GM19463 (cell line): ENCODE measurements around the gene WIPF2.

Experiments used
- ATAC-seq: cut with Tn5 transposase; IDR thresholded peaks from one replicate; pipeline ENCODE4 v1.9.1; 2021; ENCODE audit warnings: mild to moderate bottlenecking, moderate library complexity; ENCODE audit not compliant: unreplicated experiment

The WIPF2 gene

DNA sequence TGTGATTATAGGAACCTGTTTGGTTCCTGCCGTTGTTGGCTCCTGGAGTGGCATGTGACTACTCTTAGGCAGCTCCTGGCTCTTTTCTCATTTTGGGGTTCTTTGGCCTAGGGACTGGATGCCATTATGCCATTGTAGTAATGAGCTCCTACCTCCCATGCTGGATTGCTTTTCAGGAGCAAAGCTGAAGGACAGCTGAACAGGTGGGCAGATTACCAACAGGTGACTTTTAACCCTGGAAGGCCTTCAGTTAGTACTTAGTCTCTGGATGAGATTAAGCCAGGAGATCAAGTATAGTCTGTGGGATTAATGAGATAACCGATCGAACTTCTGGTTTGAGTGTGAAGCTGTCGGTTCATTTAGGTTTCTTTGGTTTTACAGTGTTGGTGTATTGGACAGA, 25.2 kb downstream of the WIPF2 start:
- ATAC-seq, result no peak

DNA sequence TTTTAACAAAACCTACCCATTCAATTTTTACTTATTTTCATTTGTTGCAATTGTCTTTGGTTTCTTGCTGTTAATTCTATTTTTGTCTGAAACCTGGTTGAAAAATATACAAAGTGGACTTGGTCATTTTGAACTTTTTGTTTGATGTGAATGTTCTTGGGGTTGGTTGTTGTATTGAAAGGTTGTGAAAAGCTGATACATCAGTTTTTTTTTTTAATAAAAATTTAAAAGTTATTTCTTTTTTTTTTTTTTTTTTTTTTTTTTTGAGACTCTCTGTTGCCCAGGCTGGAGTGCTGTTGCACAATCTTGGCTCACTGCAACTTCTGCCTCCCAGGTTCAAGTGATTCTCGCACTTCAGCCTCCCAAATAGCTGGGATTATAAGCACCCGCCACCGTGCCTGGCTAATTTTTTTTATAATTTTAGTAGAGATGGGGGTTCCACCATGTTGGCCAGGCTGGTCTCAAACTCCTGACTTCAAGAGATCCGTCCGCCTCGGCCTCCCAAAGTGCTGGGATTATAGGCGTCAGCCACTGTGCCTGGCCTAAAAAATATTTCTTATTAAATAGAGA, 28.9 kb downstream of the WIPF2 start:
- no peak for ATAC-seq

DNA sequence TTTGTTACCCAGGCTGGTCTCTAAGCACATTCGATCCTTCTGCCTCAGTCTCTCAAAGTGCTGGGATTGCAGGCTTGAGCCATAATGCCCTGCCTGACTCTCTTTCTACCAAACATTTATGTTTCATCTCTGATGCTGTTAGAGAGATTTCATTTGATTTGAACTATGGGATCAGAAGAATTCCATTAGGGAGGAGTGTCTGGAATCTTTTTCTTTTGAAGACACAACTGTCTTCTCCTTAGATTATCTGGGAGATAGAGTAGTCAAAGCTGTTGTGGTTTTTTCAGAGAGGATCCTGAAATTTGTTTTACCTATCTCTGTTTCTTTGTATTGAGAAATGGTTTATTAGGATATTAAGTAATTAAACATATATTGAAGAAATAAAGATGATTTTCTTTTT, 29.4 kb downstream of the WIPF2 start:
- no peak for ATAC-seq

DNA sequence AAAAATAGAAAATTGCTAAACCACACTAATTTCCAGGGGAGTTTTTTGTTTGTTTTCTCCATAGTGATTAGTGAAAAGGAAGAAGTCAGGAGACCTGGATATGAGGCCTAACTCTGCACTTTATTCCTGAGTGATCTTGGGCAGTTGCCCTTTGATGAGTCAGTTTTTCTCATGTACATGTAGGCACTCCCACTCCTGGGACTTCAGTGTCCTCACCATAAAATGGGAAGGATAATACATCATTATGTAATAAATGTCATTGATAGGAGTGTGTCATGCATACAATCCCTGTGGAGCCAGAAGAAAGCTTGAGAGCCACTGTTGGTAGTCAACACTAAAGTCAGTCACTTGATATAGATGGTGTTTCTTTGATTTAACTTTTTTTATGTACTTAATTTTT, 32.5 kb downstream of the WIPF2 start:
- ATAC-seq, result no peak

DNA sequence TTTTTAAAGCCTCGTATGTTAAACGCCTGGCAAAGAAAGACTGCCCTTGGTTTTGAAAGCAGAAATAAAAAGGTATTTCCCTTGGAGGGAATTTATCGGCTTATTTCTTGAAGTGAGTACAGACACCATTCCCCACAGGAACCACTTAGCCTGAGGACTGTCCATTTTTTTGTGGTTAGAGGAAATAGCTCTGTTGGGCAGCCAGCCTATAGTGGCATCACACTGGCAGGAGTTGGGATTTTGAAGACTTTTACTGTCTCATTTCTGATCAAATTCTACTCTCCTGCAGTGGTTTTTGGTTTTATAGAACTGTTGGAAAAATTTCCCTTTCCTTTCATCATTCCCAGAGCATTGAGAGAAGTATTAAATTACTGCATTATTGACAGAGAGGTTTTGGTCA, 34.5 kb downstream of the WIPF2 start:
- no peak for ATAC-seq

DNA sequence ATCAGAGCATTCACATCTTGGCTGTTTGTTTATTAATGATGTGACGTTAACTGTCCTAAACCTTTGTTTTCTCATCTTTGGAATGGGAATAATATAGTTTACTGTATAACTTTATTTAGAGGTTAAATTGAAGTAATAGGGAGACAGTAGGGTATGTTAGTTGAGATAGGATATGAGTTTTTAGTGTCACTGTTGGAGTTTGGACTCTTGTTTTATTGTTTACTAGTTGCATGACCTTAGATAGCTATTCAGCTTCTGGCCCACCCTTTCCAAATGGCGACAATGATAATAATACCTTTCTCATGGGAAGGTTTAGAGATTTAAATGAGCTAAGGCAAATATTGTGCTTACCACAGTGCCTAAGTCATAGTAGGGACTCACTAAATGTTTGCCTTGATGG, 40.4 kb downstream of the WIPF2 start:
- ATAC-seq, result no peak

DNA sequence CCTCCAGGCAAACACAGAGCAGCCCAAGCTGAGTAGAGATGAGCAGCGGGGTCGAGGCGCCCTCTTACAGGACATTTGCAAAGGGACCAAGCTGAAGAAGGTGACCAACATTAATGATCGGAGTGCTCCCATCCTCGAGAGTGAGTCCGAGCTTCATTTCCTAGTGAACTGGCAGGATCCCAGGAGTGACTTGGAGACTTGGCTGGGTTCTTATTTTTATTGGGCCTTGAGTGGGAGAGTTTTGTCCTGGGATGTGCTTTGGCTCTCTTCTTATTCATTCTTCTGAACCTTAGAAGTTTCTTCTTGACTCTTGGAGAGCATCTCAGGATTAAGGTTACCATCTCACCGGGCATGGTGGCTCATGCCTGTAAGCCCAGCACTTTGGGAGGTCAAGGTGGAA, 41.4 kb downstream of the WIPF2 start:
- ATAC-seq, result no peak

DNA sequence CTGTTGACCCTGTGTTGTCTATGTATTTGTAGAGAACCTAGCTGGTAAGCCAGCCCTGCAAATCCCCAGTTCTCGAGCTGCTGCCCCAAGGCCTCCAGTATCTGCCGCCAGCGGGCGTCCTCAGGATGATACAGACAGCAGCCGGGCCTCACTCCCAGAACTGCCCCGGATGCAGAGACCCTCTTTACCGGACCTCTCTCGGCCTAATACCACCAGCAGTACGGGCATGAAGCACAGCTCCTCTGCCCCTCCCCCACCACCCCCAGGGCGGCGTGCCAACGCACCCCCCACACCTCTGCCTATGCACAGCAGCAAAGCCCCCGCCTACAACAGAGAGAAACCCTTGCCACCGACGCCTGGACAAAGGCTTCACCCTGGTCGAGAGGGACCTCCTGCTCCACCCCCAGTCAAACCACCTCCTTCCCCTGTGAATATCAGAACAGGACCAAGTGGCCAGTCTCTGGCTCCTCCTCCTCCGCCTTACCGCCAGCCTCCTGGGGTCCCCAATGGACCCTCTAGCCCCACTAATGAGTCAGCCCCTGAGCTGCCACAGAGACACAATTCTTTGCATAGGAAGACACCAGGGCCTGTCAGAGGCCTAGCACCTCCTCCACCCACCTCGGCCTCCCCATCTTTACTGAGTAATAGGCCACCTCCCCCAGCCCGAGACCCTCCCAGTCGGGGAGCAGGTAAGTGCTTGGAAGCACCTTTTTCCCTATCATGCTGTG, 45.5 kb downstream of the WIPF2 start:
- ATAC-seq, result no peak

DNA sequence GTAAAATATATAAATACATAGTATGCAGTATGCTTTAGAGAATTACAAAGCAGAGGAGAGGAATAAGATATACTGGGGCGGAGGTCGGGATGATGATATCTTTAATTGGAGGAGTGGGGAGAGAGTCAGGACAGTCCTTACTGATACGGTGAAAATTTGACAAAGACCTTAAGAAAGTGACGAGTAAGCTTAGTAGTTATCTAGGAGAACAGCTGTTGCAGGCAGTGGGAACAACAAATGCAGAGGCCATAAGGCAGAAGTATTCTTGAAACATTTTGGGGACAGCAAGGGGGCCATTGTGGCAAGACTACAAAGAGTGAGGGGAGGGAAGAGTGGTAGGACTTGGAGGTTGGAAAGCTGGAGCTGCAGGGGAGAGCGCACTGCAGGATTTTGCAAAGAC, 46.2 kb downstream of the WIPF2 start:
- no peak for ATAC-seq

DNA sequence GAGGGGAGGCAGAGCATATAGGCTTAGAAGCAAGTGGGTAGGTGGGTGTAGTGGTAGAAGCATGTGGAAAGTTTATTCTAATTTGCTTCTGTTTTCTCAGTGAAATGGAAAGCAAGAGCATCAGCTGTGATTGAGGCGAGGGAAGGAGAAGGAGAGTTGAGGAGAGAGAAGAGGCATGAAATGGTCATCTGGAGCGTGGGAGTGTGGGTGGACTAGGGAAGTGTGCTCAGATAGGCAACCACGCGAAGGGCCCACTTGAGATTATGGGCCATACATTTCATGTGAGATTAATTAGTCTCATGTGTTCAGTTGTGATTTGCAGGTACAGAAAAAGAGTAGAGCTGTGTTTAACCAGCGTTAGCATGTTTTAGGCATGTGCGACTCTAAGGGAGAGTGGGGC, 47.8 kb downstream of the WIPF2 start:
- ATAC-seq, result no peak

DNA sequence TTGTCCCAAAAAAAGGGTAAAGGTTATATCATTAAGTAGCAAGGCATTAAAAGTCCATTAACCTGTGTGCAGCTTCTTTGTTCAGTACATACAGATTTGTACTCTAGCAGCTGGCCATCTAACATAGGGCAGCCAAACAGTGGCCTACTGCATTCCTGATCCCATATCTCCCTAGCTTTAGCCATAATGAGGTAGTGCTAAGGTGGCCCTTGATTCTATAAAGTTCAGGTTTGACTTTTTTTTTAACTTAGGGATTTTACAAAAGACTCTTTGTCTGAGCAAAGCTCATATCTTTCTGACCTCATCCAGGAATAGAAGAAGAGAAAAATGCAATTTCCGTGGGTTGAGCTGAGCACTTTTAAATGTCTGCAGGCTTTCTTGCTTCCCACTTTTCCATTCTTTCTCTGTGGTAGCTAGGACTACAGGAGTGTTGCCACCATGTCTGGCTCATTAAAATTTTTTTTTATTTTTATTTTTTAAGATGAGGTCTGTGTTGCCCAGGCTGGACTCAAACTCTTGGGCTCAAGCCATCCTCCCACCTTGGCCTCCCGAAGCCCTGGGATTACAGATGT, 49.1 kb downstream of the WIPF2 start:
- no peak for ATAC-seq

DNA sequence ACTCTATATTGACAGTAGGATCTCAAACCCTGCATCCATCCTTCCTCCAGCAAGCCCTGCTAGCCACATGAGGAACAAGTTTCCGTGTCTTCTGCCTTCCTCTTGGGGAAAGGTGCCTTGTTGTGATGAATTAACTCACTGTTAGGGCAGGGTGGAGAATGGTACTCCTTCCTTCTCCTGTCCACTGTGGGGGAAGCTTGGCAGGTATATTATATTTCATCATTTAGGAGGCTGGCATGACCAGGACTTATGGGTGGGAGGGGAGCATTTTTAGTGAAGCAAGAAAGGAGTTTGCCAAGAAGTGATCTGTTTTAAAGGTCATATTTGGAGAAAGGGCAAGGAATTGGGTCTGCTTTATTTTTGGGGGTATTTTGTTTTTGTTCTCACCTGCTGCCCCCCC, 59.3 kb downstream of the WIPF2 start:
- ATAC-seq, result no peak

DNA sequence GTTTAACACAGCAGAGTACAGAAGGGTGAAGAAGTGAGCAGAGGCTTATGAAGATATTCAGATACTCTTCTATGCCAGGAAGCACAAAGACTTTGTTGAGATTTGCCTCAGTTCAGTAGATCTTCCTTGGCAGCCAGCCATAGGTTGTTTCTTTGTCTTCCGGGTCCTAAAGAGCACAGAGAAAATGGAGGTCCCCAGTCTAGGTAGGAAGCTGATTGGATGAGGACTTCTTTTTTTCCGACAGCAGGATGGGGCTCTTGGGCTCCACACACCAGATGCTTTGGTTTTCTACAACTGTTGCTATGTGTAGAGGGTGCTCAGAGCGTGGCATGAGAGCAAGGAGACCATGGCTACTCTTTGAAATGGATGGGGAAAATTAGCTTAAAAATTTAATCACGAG, 60.3 kb downstream of the WIPF2 start:
- ATAC-seq, result no peak

DNA sequence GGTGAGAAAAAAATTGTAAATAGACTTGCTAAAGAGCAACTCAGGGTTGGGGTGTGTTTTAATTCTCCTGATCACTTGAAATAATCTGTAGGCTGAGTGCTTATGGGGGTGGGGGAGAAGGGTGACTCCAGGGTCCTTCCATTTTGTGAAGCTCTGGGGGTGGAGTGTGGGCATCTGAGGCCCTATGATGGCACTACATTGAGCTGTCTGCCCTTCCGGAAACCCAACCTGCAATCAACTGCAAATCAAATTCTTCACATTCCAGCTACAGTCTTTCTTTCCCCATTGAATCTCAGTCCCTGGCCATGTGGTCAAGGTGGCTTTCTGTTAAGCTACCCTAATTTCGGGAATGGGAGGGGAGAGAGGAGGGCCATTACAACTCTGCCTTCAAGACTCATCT, 62.6 kb downstream of the WIPF2 start:
- no peak for ATAC-seq

DNA sequence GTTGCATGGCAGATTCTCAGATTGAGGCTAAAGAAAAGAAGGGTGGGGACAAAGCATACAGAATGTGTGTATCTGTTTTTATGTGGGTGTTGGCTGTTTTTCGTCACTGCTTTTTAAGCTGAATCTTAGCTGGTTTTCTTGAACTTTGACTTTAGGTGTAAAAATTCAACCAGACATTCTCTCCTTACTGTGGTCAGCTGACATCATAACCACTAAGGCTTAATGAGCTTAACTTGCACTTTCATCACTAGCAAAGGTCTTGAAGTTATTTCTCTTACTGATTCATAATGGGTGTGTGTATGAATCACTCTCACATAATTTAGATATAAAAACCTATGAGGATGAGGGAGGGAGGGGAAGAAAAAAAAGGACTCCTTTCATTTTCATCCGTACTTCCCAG, 64.6 kb downstream of the WIPF2 start:
- ATAC-seq, result no peak

DNA sequence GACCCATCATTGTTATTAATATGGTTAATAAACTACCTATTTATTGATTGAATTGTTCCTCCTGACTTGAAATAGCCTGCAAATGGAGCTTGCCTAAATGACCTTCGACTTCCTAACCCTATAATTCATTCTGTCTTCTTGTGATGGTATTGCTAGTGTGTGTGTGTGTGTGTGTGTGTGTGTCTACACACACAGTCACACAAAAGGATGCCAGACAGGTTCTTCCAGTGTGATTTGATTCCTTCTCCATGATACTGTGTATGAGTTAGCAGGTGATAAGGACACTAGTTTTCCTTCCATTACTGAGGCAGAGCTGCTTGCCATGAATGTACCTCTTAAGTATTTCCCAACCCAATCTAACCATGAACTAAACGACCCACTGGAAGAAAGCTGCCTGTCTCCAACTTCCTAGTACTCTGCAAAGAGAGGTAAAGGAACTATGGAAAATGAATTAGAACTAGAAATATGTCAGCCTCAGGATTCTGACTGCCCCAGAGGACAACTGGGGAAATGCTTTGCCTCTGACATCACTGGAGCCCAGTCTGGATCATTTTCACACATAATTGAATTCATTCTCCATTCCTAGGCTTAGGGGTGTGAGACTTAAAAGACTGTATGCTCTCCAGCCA, 65.1 kb downstream of the WIPF2 start:
- ATAC-seq, result no peak

DNA sequence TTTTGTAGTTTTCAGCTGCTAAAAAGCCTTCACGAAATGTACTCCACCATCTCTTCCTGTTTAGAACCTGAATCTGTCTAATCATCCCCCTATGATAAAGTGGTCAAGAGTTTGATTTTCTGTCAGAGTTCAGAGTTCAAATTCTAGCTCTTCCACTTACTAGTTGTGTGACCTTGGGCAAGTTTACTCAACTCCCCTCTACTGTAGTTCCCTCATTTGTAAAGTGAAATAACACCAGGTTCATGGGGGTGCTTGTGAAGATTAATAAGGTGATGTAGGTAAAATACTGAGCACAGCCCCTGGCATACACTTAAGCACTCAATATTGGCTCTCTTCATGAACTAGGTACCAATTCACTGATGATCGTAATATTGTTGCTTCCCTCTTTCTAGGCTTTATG, 67.4 kb downstream of the WIPF2 start:
- no peak for ATAC-seq

DNA sequence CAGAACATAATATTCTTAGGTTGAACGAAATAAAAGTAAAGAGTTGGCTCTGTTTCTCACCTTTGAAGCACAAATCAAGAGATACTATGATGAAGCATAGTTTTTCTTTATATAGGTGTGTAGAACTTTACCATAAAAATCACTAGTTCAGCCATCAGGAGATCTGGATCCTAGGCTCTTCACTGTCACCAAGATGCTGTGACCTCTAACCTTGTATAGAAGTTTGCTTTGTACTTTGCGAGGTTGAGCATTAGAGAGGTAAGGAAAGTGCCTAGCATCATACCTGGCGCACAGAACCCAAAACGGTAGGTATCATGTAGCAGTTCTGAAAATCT, 68.0 kb downstream of the WIPF2 start:
- no peak for ATAC-seq

DNA sequence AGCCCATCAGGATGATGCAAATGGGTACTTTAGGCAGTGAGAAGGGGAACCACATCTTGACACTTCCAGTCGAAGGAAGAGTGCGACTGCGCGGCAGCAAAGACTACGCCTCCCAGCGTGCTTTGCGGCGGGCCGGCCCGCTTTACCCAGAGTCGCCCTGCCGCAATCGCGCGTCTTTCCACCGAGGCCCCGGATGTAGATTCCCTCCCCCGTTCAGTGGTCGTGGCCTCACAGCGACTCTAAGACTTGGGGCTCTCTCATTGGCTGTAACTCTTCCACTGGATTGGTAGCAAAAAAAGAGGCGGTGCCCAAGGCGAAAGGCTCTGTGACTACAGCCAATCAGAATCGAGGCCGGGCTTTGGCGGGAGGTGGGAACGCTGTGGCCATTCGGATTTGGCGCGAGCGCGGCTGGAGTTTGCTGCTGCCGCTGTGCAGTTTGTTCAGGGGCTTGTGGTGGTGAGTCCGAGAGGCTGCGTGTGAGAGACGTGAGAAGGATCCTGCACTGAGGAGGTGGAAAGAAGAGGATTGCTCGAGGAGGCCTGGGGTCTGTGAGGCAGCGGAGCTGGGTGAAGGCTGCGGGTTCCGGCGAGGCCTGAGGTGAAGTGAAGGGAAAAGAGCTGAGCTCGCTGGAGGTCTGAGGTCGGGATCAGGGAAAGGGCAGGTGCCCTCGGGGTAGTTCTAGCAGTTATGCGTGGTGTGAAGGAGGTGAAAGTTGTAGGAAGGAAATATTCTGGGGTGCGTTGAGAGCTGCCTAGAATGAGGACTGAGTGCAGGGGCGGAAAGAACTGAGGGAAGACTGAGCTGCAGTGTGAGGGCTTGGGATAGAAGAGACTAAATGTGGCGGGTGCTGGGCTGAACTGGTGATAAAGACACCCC, 68.6 kb downstream of the WIPF2 start, which contains the start of gene CDC6:
Gene CDC6 (plus strand): TSS at position 386 of the 876 bp plus-strand sequence. CDS start 1,542 bp downstream, outside the sequence.
- ATAC-seq, result peak; percentile 89

DNA sequence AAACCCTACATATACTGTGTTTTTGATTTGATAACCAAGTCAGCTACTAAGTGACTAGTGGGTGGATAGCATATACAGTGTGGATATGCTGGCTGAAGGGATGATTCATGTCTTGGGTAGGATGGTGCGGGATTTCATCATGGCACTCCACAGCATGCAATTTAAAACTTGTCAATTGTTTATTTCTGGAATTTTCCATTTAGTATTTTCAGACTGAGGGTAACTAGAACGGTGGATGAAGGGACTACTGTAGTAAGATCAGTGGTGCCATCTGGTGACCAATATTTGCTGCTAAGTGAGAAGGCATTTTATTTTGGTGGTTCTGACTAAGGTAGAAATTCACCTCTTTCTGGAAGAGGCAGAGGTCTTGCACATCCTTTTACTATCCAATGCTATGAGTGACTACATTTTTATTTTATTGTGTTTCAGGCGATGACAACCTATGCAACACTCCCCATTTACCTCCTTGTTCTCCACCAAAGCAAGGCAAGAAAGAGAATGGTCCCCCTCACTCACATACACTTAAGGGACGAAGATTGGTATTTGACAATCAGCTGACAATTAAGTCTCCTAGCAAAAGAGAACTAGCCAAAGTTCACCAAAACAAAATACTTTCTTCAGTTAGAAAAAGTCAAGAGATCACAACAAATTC, 71.7 kb downstream of the WIPF2 start:
- ATAC-seq, result no peak

DNA sequence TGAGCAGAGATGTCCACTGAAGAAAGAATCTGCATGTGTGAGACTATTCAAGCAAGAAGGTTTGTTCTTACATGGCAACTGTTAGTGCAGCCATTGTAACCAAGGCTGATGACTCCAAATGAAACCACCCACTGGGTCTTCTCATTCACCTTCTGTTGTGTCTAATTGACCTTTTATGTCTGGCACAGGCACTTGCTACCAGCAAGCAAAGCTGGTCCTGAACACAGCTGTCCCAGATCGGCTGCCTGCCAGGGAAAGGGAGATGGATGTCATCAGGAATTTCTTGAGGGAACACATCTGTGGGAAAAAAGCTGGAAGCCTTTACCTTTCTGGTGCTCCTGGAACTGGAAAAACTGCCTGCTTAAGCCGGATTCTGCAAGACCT, 72.2 kb downstream of the WIPF2 start:
- no peak for ATAC-seq
